ENCODE data around the gene CRELD1.

DNA sequence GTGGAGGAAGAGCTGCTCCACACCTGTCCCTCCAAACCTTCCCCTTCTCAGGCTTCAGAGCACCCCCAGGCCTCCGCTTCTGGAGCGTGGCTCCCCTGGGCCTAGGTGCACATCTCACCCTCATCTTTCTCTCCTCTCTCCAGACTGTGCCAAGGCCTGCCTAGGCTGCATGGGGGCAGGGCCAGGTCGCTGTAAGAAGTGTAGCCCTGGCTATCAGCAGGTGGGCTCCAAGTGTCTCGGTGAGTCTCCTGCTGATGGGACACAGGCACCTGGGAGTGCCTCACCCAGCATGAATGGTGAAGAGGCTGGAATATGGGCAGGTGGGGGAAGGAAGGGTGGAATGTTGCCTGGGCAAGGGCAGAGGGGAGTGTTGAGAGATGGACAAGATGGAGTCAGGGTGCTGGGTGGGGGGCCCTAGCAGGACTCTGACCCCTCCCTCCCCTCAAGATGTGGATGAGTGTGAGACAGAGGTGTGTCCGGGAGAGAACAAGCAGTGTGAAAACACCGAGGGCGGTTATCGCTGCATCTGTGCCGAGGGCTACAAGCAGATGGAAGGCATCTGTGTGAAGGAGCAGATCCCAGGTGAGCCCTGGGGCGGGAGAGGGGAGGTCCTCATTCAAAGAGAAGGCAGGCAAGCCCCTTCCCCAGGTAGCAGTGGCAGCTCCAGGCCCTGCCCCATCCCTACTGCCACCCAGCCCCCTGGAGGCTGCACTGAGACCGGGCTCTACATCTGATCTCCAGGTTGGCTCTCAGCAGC lies 9.5 kb downstream of the CRELD1 start:
- TF ChIP-seq, protein P1, sequence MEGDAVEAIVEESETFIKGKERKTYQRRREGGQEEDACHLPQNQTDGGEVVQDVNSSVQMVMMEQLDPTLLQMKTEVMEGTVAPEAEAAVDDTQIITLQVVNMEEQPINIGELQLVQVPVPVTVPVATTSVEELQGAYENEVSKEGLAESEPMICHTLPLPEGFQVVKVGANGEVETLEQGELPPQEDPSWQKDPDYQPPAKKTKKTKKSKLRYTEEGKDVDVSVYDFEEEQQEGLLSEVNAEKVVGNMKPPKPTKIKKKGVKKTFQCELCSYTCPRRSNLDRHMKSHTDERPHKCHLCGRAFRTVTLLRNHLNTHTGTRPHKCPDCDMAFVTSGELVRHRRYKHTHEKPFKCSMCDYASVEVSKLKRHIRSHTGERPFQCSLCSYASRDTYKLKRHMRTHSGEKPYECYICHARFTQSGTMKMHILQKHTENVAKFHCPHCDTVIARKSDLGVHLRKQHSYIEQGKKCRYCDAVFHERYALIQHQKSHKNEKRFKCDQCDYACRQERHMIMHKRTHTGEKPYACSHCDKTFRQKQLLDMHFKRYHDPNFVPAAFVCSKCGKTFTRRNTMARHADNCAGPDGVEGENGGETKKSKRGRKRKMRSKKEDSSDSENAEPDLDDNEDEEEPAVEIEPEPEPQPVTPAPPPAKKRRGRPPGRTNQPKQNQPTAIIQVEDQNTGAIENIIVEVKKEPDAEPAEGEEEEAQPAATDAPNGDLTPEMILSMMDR (IDR thresholded peaks at IDR 0.05) = no peak
- TF ChIP-seq RCOR1 (IDR thresholded peaks at IDR 0.05; ENCODE audit: low read length) = no peak
- no peak for TF ChIP-seq CHD2 (IDR thresholded peaks at IDR 0.05; ENCODE audit: low read length, partially characterized antibody)
